SJCRH30 (cell line): Measurements from ENCODE around the gene PIH1D2. TPM values are rescaled to one million over a fixed set of nuclear protein-coding genes. Genes with fewer than 3 reads are reported as not detected.
A peak's percentile ranks its signal among the peaks of the same experiment; 100 is the strongest.
"Not testable (repeated sequence)": the region's sequence is repeated elsewhere in the genome, so short reads cannot be mapped to it uniquely, and the experiment has no call there.

ENCODE experiments used
- DNase-seq, 2 experiments: peaks; one replicate each; pipeline ENCODE4 v3.0.0-alpha.2; 2015 to 2020
- H3K27ac ChIP-seq: fragments of 250-450 bp; sonication (Bioruptor Pico); 2 replicates; pipeline ENCODE4 v1.5.1; 2020; ENCODE audit warnings: mild to moderate bottlenecking, moderate library complexity
- H3K27me3 ChIP-seq: fragments of 250-450 bp; sonication (Bioruptor Pico); 2 replicates; pipeline ENCODE4 v1.5.1; 2020; ENCODE audit warnings: mild to moderate bottlenecking, moderate library complexity
- H3K36me3 ChIP-seq: fragments of 250-450 bp; sonication (Bioruptor Pico); 2 replicates; pipeline ENCODE4 v1.5.1; 2020; ENCODE audit warnings: mild to moderate bottlenecking, moderate library complexity
- H3K4me1 ChIP-seq: fragments of 250-450 bp; sonication (Bioruptor Pico); 2 replicates; pipeline ENCODE4 v1.5.1; 2020; ENCODE audit warnings: mild to moderate bottlenecking, moderate library complexity
- H3K4me3 ChIP-seq: fragments of 250-450 bp; sonication (Bioruptor Pico); 2 replicates; pipeline ENCODE4 v1.5.1; 2020; ENCODE audit warnings: mild to moderate bottlenecking, moderate library complexity
- H3K9me3 ChIP-seq: fragments of 250-450 bp; sonication (Bioruptor Pico); replicated peaks from 2 replicates; pipeline ENCODE4 v1.5.1; 2020; ENCODE audit warnings: mild to moderate bottlenecking, moderate library complexity
- total RNA-seq: library from RNA; depleted of rRNA; stranded (reverse); fragments of >200 nt; shearing (Covaris generic); gene quantifications from 2 replicates; pipeline ENCODE4 v1.2.3, GENCODE V29; 2014; rRNA removed

The PIH1D2 gene
- total RNA-seq, 1 experiment from 2014 or later: 0.99 TPM

- DNase-seq: no peak
- Histone ChIP-seq H3K9me3 (no peaks in the 10 kb centered on the region), H3K4me1 (no peaks in the 10 kb centered on the region), H3K27ac (no peak overlapping the region), H3K4me3 (no peak overlapping the region), H3K36me3 (peaks cover 14% of the 10 kb centered on the region), H3K27me3 (no peaks in the 10 kb centered on the region)
Measured at GRCh38 chr11:112033902-112034301, 39.9 kb downstream of the PIH1D2 start.

- no peaks in the 10 kb centered on the region for H3K9me3 ChIP-seq
- no peak overlapping the region for H3K27ac ChIP-seq
- peaks cover 12% of the 10 kb centered on the region for H3K36me3 ChIP-seq
- H3K27me3 ChIP-seq: no peaks in the 10 kb centered on the region
- H3K4me3 ChIP-seq: no peak overlapping the region
- 0 out of 2 replicates have a peak, but pooled peaks cover under 1% of the 10 kb centered on the region for H3K4me1 ChIP-seq
- DNase-seq: no peak
Measured at GRCh38 chr11:112029460-112029859, 44.4 kb downstream of the PIH1D2 start.

GRCh38 chr11:112026784-112027410 is 46.9 kb downstream of the PIH1D2 start:
- not testable (repeated sequence) for H3K4me1 ChIP-seq, H3K4me3 ChIP-seq, H3K27ac ChIP-seq, H3K36me3 ChIP-seq, H3K9me3 ChIP-seq, H3K27me3 ChIP-seq, DNase-seq

GRCh38 chr11:112025707-112026106 is 48.1 kb downstream of the PIH1D2 start:
- peak in 1 of 2 experiments; percentile 30 for DNase-seq
- Histone ChIP-seq H3K4me1 (0 out of 2 replicates have a peak, but pooled peaks cover 3% of the 10 kb centered on the region), H3K36me3 (peaks cover 5% of the 10 kb centered on the region), H3K27ac (peak overlapping the region; percentile 90), H3K9me3 (no peaks in the 10 kb centered on the region), H3K4me3 (peak overlapping the region; percentile 86), H3K27me3 (no peaks in the 10 kb centered on the region)

- H3K27me3 ChIP-seq: no peaks in the 10 kb centered on the region
- 0 out of 2 replicates have a peak, but pooled peaks cover 3% of the 10 kb centered on the region for H3K4me1 ChIP-seq
- peak; percentile 84 to 88 for DNase-seq
- no peaks in the 10 kb centered on the region for H3K9me3 ChIP-seq
- peak within 1 kb of the TSS; percentile 86 for H3K4me3 ChIP-seq
- H3K36me3 ChIP-seq: peaks cover 5% of the 10 kb centered on the region; the same call in 1 of the 2 replicates
- peak within 1 kb of the TSS; percentile 90 for H3K27ac ChIP-seq
Measured at GRCh38 chr11:112024773-112025678, 48.8 kb downstream of the PIH1D2 start, which contains the start of gene DLAT. DLAT (plus strand) TSS chr11:112025408; CDS start chr11:112025473, 65 bp downstream.

GRCh38 chr11:112024178-112024772 is 49.5 kb downstream of the PIH1D2 start:
- Histone ChIP-seq H3K9me3 (no peaks in the 10 kb centered on the region), H3K27me3 (no peaks in the 10 kb centered on the region), H3K4me1 (0 out of 2 replicates have a peak, but pooled peaks cover 3% of the 10 kb centered on the region), H3K4me3 (peak overlapping the region; percentile 86), H3K27ac (peak overlapping the region; percentile 90), H3K36me3 (peaks cover 5% of the 10 kb centered on the region; the same call in 1 of the 2 replicates)
- DNase-seq: peak in 1 of 2 experiments; percentile 2

- Histone ChIP-seq H3K27me3 (no peaks in the 10 kb centered on the region), H3K9me3 (no peaks in the 10 kb centered on the region), H3K27ac (no peak overlapping the region), H3K4me1 (0 out of 2 replicates have a peak, but pooled peaks cover 3% of the 10 kb centered on the region), H3K4me3 (no peak overlapping the region), H3K36me3 (no peaks in the 10 kb centered on the region; the same call in 1 of the 2 replicates)
- DNase-seq: no peak
Measured at GRCh38 chr11:112023104-112023503, 50.7 kb downstream of the PIH1D2 start.

- H3K4me1 ChIP-seq: no peaks in the 10 kb centered on the region
Measured at GRCh38 chr11:112019066-112019465, 54.8 kb downstream of the PIH1D2 start.

More at GRCh38 chr11:112019066-112019465, 54.8 kb downstream of the PIH1D2 start:
- Histone ChIP-seq H3K9me3 (no peaks in the 10 kb centered on the region), H3K27me3 (no peaks in the 10 kb centered on the region), H3K4me3 (no peak overlapping the region), H3K36me3 (no peaks in the 10 kb centered on the region), H3K27ac (no peak overlapping the region)
- DNase-seq: no peak

Other genes with a start within 250 kb of the PIH1D2 start
- gene ALG9, start 202.4 kb downstream of the PIH1D2 start, total RNA-seq: 29.7 and 31.4 TPM in 2 replicates
- 0.77 and 1.2 TPM in 2 replicates for gene FDXACB1, start 194.9 kb downstream of the PIH1D2 start, total RNA-seq
- 23.1 and 23.9 TPM in 2 replicates for gene CFAP68, start 194.5 kb downstream of the PIH1D2 start, total RNA-seq
- gene CRYAB, start 162.2 kb downstream of the PIH1D2 start, total RNA-seq: 3.4 and 4.1 TPM in 2 replicates
- 1.0 and 1.5 TPM in 2 replicates for gene HSPB2, start 161.3 kb downstream of the PIH1D2 start, total RNA-seq
- 0.53 and 1.4 TPM in 2 replicates for gene C11orf52, start 155.1 kb downstream of the PIH1D2 start, total RNA-seq
- gene DIXDC1, start 136.7 kb downstream of the PIH1D2 start, total RNA-seq: 6.8 and 7.3 TPM in 2 replicates
- 48.4 and 52.3 TPM in 2 replicates for gene DLAT, start 48.6 kb downstream of the PIH1D2 start, total RNA-seq
- gene NKAPD1, start 282 bp upstream of the PIH1D2 start, total RNA-seq: 19.5 and 22.9 TPM in 2 replicates
- gene TIMM8B, start 12.7 kb upstream of the PIH1D2 start, total RNA-seq: 48.2 and 64.5 TPM in 2 replicates
- 90.3 and 98.1 TPM in 2 replicates for gene SDHD, start 12.9 kb upstream of the PIH1D2 start, total RNA-seq
- gene IL18, start 90.1 kb upstream of the PIH1D2 start, total RNA-seq: 0.14 and 0.18 TPM in 2 replicates
- gene TEX12, start 93.4 kb upstream of the PIH1D2 start, total RNA-seq: 0.28 TPM in 1 of 2 replicates, not detected in the other
- gene BCO2, start 101.5 kb upstream of the PIH1D2 start, total RNA-seq: 0.10 and 0.51 TPM in 2 replicates
- gene PTS, start 152.4 kb upstream of the PIH1D2 start, total RNA-seq: 15.0 and 15.5 TPM in 2 replicates
- gene PLET1, start 186.8 kb upstream of the PIH1D2 start, total RNA-seq: not detected in 2 replicates